CD14-positive monocyte (primary cell): ENCODE results near the gene BCL2L15. TPM values are rescaled to one million over a fixed set of nuclear protein-coding genes. Genes with fewer than 3 reads are reported as not detected.

ENCODE experiments used
- DNase-seq, 3 donors: peaks; one replicate each; pipeline ENCODE4 v3.0.0-alpha.2; 2011 to 2022
- H2AFZ ChIP-seq: 2 replicates; pipeline ENCODE4 v1.6.0; 2012; ENCODE audit warnings: mild to moderate bottlenecking, low read depth, low read length, inconsistent platforms; ENCODE audit not compliant: insufficient read depth, poor library complexity, severe bottlenecking
- H3K27ac ChIP-seq, 2 donors: 1 replicate in 1 of 2; 2 replicates in 1 of 2; pipeline ENCODE4 v1.5.1; 2012 to 2013; ENCODE audit warnings: low read length in 2 of 2, control low read depth in 1 of 2, inconsistent platforms in 1 of 2, low read depth in 1 of 2, mild to moderate bottlenecking in 1 of 2
- H3K27me3 ChIP-seq, 2 donors: one replicate each; pipeline versions ENCODE4 v1.6.0 to v1.6.1; 2011 to 2013; ENCODE audit warnings: low read length in 2 of 2; ENCODE audit not compliant: control insufficient read depth in 2 of 2, insufficient read depth in 2 of 2
- H3K36me3 ChIP-seq, 2 donors: replicated peaks in 1 of 2; 1 replicate in 1 of 2; 2 replicates in 1 of 2; pipeline versions ENCODE4 v1.5.1 to v1.6.1; 2012 to 2013; ENCODE audit warnings: low read length in 2 of 2, control low read depth in 1 of 2, inconsistent platforms in 1 of 2, mild to moderate bottlenecking in 1 of 2; ENCODE audit not compliant: insufficient read depth in 2 of 2, control insufficient read depth in 1 of 2
- H3K4me1 ChIP-seq, 2 donors: 1 replicate in 1 of 2; 2 replicates in 1 of 2; pipeline versions ENCODE4 v1.5.1 to v1.6.1; 2012 to 2013; ENCODE audit warnings: low read length in 2 of 2, control low read depth in 1 of 2, inconsistent platforms in 1 of 2, mild to moderate bottlenecking in 1 of 2, moderate library complexity in 1 of 2; ENCODE audit not compliant: insufficient read depth in 2 of 2, control insufficient read depth in 1 of 2
- H3K4me2 ChIP-seq: replicated peaks from 2 replicates; pipeline ENCODE3; 2012; ENCODE audit warnings: low read length, moderate library complexity, mild to moderate bottlenecking; ENCODE audit not compliant: poor library complexity, severe bottlenecking; ENCODE audit errors: extremely low read depth
- H3K4me3 ChIP-seq, 3 experiments: fragments of 200-600 bp in 1 of 3; sonication (generic) in 1 of 3; replicated peaks in 1 of 3; 1 replicate in 2 of 3; 2 replicates in 1 of 3; pipeline ENCODE4 v1.5.1; 2011 to 2013; ENCODE audit warnings: low read length in 3 of 3, mild to moderate bottlenecking in 3 of 3, control low read depth in 2 of 3, low read depth in 2 of 3, inconsistent platforms in 1 of 3, moderate library complexity in 1 of 3
- H3K79me2 ChIP-seq: 2 replicates; pipeline ENCODE4 v1.6.0; 2012; ENCODE audit warnings: mild to moderate bottlenecking, control low read depth, inconsistent platforms, low read length, moderate library complexity; ENCODE audit not compliant: insufficient read depth
- H3K9ac ChIP-seq: 2 replicates; pipeline ENCODE4 v1.6.0; 2017; ENCODE audit warnings: low read length, mild to moderate bottlenecking; ENCODE audit not compliant: insufficient read depth, poor library complexity, severe bottlenecking
- H3K9me3 ChIP-seq, 2 donors: replicated peaks in 1 of 2; 1 replicate in 1 of 2; 2 replicates in 1 of 2; pipeline versions ENCODE4 v1.5.1 to v1.6.1; 2012 to 2013; ENCODE audit warnings: low read length in 2 of 2, control low read depth in 1 of 2; ENCODE audit not compliant: control insufficient read depth in 1 of 2, insufficient read depth in 1 of 2
- H4K20me1 ChIP-seq: 2 replicates; pipeline ENCODE4 v1.6.0; 2012; ENCODE audit warnings: mild to moderate bottlenecking, low read length, control low read depth, moderate library complexity; ENCODE audit not compliant: insufficient read depth
- H3K27ac Mint-ChIP-seq, 7 donors: one replicate each; pipeline ENCODE4 v1.8.0; 2020; ENCODE audit warnings: mild to moderate bottlenecking in 7 of 7, mixed read lengths in 7 of 7, moderate library complexity in 6 of 7, inconsistent platforms in 2 of 7
- H3K27me3 Mint-ChIP-seq, 3 donors: one replicate each; pipeline ENCODE4 v1.8.0; 2021 to 2022; ENCODE audit warnings: low read depth in 3 of 3, mild to moderate bottlenecking in 3 of 3, mixed read lengths in 3 of 3, moderate library complexity in 3 of 3, inconsistent platforms in 1 of 3
- H3K36me3 Mint-ChIP-seq, 2 donors: one replicate each; pipeline ENCODE4 v1.8.0; 2020; ENCODE audit warnings: mixed read lengths in 2 of 2, inconsistent platforms in 1 of 2, mild to moderate bottlenecking in 1 of 2
- H3K4me1 Mint-ChIP-seq: one replicate; pipeline ENCODE4 v1.8.0; 2020; ENCODE audit warnings: mild to moderate bottlenecking, mixed read lengths
- H3K4me3 Mint-ChIP-seq, 2 donors: one replicate each; pipeline ENCODE4 v1.8.0; 2020; ENCODE audit warnings: mild to moderate bottlenecking in 2 of 2, mixed read lengths in 2 of 2, moderate library complexity in 1 of 2
- H3K9me3 Mint-ChIP-seq, 7 donors: one replicate each; pipeline ENCODE4 v1.8.0; 2020 to 2022; ENCODE audit warnings: mixed read lengths in 7 of 7, mild to moderate bottlenecking in 6 of 7, moderate library complexity in 6 of 7, inconsistent platforms in 2 of 7
- WGBS: methylation state at CpG from one replicate; pipeline ENCODE4 v1.1.5; 2013; ENCODE audit warnings: missing lambda C conversion rate; ENCODE audit not compliant: insufficient coverage; 5-methylcytosine and 5-hydroxymethylcytosine counted together
- intact Hi-C, 2 donors: fragments of 100-400 bp; cut with micrococcal nuclease; formaldehyde crosslinking; loops; one replicate each; pipeline versions ENCODE4 v1.15.0 to v1.15.1; 2023
- polyA plus RNA-seq, 3 donors: library from polyadenylated mRNA; depleted of rRNA in 1 of 3; unstranded in 2 of 3; stranded (reverse) in 1 of 3; fragments of 300-500 nt in 2 of 3; fragments of >200 nt in 1 of 3; fragmentation: Illumina TruSeq in 2 of 3; gene quantifications; 1 replicate in 2 of 3; 2 replicates in 1 of 3; pipeline ENCODE4 v1.2.3, GENCODE V29; 2012 to 2021
- TF ChIP-seq, protein P1 (sequence below): fragments of 200-600 bp; IDR thresholded peaks from one replicate; pipeline ENCODE4 v1.8.0; 2022; ENCODE audit warnings: antibody characterized with exemption, mild to moderate bottlenecking

The BCL2L15 gene
- polyA plus RNA-seq, 3 donors: 0.73 TPM; not detected in 2

DNA sequence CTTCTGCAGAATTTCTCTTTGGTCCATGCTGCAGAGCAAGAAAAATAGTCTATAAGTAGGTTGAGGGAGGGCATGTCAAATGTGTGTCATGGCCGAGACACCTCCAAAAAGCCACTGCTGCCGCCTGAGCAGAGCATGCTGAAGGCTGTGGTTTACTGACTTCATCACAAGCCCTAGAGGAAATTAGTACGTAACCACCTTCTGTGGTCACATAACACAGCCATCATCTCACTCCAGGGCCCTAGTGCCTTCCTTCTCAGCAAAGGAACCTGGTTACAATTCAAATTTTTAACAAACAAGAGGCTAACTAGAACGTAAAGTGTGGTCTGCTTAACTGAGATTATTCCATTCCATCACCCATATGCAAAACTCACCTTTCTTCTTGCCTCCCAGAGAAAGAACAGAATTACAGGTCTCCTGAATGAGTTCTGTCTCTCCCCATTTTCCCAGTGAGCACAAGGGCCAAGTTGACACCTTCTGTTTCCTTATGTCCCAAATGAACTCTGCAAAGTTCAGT lies 15.7 kb downstream of the BCL2L15 start, which contains the start of gene PTPN22:
Gene PTPN22 (minus strand): TSS at position 116 of the 517 bp plus-strand sequence.
- peak within 1 kb of the TSS; percentile 58 for H2AFZ ChIP-seq
- Mint-ChIP-seq H3K27ac (peak within 1 kb of the TSS; percentile 95 to 99 (median 97)), H3K36me3 (no peaks in the 10 kb centered on the region), H3K4me1 (peaks cover 64% of the 10 kb centered on the region), H3K9me3 (peaks cover 0 to 2% (median 0%) of the 10 kb centered on the region in 7 donors), H3K4me3 (peak within 1 kb of the TSS; percentile 69 to 76), H3K27me3 (no peaks in the 10 kb centered on the region)
- intact Hi-C loops: loop anchor here in 1 of 2 donors (5.0 kb wide), 1 partner anchor 61 kb away; no protein-coding TSS in a partner anchor
- H3K27me3 ChIP-seq: no peaks in the 10 kb centered on the region
- peaks cover 49% of the 10 kb centered on the region for H3K79me2 ChIP-seq
- H3K27ac ChIP-seq: peak within 1 kb of the TSS; percentile 59 to 98
- H3K36me3 ChIP-seq: no peaks in the 10 kb centered on the region
- H4K20me1 ChIP-seq: no peaks in the 10 kb centered on the region
- H3K4me3 ChIP-seq: peak within 1 kb of the TSS; percentile 44 to 83 (median 78)
- peak; percentile 88 to 92 (median 89) for DNase-seq
- WGBS: 0% methylated on average over 2 of the region's 4 CpGs
- H3K4me2 ChIP-seq: peak within 1 kb of the TSS; percentile 85
- H3K9me3 ChIP-seq: no peaks in the 10 kb centered on the region
- peak within 1 kb of the TSS; percentile 64 for H3K9ac ChIP-seq
- TF ChIP-seq, protein P1, sequence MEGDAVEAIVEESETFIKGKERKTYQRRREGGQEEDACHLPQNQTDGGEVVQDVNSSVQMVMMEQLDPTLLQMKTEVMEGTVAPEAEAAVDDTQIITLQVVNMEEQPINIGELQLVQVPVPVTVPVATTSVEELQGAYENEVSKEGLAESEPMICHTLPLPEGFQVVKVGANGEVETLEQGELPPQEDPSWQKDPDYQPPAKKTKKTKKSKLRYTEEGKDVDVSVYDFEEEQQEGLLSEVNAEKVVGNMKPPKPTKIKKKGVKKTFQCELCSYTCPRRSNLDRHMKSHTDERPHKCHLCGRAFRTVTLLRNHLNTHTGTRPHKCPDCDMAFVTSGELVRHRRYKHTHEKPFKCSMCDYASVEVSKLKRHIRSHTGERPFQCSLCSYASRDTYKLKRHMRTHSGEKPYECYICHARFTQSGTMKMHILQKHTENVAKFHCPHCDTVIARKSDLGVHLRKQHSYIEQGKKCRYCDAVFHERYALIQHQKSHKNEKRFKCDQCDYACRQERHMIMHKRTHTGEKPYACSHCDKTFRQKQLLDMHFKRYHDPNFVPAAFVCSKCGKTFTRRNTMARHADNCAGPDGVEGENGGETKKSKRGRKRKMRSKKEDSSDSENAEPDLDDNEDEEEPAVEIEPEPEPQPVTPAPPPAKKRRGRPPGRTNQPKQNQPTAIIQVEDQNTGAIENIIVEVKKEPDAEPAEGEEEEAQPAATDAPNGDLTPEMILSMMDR: no peak
- H3K4me1 ChIP-seq: peaks cover 62 to 83% of the 10 kb centered on the region in 2 donors

DNA sequence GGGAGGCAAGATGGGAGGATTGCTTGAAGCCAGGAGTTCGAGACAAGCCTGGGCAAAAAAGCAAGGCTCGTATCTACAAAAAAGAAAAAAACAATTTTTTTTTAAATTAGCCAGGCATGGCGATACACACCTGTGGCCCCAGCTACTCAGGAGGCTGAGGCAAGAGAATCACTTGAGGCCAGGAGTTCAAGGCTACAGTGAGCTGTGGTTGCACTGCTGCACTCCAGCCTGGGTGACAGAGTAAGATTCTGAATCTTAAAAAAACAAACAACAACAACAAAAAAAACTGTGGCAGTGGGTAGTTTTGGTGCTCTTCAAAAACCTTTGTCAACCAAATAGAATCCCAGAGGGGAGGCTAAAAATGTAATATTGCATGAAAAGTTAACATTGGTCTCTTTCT lies 16.6 kb downstream of the BCL2L15 start:
- peaks cover 3 to 6% of the 10 kb centered on the region in 2 donors for H3K36me3 Mint-ChIP-seq
- peak overlapping the region; percentile 45 to 76 for H3K4me3 Mint-ChIP-seq
- Histone ChIP-seq H3K4me1 (peaks cover 62 to 83% of the 10 kb centered on the region in 2 donors), H3K4me2 (peak overlapping the region; percentile 85), H3K79me2 (peaks cover 58% of the 10 kb centered on the region), H3K4me3 (peak overlapping the region; percentile 44 to 83 (median 78)), H3K9ac (no peak overlapping the region), H3K9me3 (no peaks in the 10 kb centered on the region), H2AFZ (peak overlapping the region; percentile 37), H3K27ac (peak overlapping the region; percentile 22 to 98), H3K36me3 (no peaks in the 10 kb centered on the region), H4K20me1 (no peaks in the 10 kb centered on the region), H3K27me3 (no peaks in the 10 kb centered on the region)
- no peak for DNase-seq
- WGBS: 75% methylated on average over 1 of the region's 3 CpGs
- H3K9me3 Mint-ChIP-seq: peaks cover 0 to 2% (median 0%) of the 10 kb centered on the region in 7 donors
- no peaks in the 10 kb centered on the region for H3K27me3 Mint-ChIP-seq
- TF ChIP-seq, protein P1: no peak
- intact Hi-C loops: loop anchor here in 1 of 2 donors (5.0 kb wide), 1 partner anchor 62 kb away; no protein-coding TSS in a partner anchor
- peaks cover 64% of the 10 kb centered on the region for H3K4me1 Mint-ChIP-seq
- H3K27ac Mint-ChIP-seq: peak overlapping the region; percentile 78 to 98 (median 95)
